ENCODE results near the gene CACNA1S. TPM values are rescaled to one million over a fixed set of nuclear protein-coding genes. Genes with fewer than 3 reads are reported as not detected.

CACNA1S gene
- total RNA-seq, 1 donor from 2014 or later, result not detected

DNA sequence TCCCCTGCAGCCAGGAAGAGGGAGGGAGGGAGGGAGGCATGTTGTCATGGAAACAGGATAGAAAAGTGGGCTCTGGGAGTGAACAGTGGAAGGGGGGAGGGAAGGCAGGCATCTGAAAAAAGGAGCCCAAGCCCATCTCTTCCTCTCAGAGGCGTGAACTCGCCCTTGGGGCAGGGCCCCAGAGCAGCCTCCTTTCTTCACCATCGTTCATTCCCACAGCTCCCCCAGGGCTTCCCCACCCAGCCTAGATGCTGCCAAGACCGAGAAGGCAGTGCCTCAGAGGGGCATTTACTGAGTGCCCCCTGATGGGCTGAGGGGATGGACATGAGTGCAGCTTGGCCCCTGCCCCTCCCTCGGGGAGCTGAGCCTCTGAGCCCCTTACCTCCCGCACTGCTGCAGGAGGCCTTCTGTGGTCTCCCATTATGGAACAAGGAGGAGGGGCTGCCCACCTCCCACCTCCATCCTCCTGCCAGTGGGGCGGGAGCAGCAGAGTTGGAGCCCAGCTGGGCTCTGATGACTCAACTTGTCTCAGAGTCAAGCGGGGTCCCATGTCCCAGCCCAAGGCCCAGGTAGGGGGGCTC lies 49.6 kb downstream of the CACNA1S start:
- DNase-seq (ENCODE audit: low read depth), result no peak

- DNase-seq (ENCODE audit: low read depth), result no peak
These were observed 50.3 kb downstream of the CACNA1S start for GRCh38 chr1:201061886-201062285.

DNA sequence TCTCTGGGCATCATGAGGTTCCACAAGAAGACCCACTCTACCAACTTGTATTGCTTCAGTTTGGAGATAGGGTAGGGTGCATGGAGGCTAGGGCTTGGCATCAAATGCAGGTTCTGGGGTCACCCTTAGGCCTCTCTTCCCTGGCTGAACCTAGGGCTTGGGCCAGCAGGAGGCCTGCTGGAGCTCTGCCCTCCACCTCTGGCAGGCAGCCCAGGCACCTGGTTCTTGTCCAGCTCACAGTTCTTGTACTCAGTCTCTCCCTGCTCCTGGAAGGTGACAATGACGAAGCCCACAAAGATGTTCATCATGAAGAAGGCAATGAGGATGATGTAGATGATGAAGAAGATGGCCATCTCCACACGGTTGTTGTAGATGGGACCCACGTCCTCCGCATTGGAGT lies 51.2 kb downstream of the CACNA1S start:
- DNase-seq (ENCODE audit: low read depth), result no peak

DNA sequence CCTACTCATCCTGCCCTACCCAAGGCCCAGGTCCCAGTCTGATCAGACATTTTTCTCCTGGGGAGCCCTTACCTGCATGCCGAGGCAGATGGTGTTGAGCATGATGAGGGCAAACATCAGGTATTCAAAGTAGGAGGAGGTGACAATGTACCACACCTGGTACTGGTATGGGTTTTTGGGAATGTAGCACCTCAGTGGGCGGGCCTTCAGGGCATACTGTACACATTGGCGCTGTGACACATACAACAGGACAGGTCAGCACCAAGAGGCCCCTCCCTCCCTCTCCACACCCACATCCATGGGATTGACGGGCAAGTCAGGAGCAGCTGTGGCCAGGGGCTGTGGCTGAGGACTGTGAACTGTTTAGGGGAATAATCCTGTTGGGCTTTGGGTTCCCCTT lies 51.6 kb downstream of the CACNA1S start:
- DNase-seq (ENCODE audit: low read depth), result no peak

DNA sequence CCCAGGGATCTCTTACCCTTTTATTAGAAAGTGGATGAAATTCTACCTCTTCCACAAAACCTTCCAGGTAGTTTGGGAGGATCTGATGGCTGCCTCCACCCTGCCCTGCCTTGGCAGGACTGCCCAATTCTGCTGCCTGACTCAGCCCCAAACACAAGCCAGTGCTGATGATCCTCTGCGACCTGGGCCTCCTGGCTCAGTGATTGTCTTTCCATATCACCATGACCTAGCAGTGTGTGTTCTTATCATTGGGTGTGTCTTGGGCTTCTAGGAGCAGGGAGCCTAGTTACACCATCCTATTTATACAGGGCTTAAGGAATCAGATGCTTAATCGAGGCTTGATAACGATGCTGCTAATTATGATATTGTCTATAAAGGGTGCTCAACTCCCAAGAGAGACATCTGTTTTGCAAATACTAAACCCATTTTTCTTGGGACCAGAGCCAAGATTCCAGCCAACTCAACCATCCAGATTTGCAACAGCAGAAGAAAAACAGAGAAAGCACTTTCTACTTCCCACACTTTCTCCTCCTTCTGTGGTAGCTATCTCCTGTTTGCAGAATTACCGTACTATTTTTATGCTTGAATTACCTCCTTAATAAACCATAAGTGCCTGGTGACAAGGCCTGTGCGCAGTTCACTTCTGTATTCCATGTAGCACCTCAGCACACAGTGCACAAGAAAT lies 52.2 kb downstream of the CACNA1S start:
- no peak for DNase-seq (ENCODE audit: low read depth)

DNA sequence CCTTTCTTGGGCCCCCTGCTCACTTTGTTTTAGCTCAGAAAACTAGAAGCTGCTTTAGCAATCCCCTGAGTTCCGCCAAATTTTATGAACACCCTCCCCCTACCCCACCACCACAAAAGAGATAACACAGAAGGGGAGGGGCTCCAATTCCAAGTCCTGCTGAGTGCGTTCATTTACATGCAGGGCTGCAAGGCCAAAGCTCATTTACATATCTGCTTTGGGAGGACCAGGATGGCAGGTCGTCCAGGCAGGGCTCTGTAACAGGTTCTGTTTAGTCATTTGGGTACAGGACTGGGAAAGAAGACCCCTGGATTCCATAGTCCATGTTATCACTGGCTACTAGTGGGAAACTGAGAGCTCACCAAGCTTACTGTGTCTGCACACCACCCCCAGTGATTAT lies 52.8 kb downstream of the CACNA1S start:
- DNase-seq (ENCODE audit: low read depth), result no peak

DNA sequence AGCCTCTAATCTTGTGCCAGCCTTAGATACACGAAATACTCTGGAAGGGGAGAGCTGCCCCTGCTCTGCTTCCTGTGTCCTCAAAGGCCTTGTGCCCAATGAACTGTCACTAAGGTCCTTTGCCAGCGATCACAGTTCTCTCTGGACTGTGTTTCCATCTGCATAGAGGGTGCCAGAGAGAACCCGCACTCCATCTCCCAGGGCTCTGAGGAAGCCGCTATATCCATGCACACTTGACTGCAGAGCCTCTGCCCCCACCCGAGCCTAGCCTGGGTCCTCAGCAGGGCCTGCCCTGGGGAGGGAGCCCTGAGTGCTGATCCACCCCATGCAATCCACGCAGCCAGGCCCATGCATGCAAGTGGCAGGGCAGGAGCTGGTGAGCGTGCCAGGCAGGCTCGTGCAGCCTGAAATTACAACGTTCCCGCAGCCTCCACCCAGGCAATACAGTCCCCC lies 58.1 kb downstream of the CACNA1S start:
- no peak for DNase-seq (ENCODE audit: low read depth)

- no peak for DNase-seq (ENCODE audit: low read depth)
These were observed 58.9 kb downstream of the CACNA1S start for GRCh38 chr1:201053155-201053860.

DNA sequence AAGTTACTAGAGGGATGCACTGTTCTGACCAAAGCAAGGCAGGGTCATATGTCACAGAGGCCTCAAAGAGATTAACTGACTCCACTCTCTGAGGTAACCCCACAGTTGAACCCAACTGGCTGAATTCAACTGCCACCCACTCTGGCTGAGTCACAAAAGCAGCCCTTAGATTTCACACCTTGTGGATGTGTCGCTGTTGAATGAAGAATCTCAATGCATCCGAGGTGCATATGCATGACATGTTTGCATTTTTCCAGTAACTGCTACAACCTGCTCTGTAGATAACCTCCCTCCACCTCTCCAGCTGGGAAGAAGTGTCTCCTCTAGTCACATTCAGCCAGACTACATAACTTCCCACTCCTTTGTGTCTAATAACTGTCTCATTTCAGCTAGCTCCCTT lies 60.8 kb downstream of the CACNA1S start:
- DNase-seq (ENCODE audit: low read depth), result no peak

- no peak for DNase-seq (ENCODE audit: low read depth)
These were observed 61.5 kb downstream of the CACNA1S start for GRCh38 chr1:201050515-201051277.

DNA sequence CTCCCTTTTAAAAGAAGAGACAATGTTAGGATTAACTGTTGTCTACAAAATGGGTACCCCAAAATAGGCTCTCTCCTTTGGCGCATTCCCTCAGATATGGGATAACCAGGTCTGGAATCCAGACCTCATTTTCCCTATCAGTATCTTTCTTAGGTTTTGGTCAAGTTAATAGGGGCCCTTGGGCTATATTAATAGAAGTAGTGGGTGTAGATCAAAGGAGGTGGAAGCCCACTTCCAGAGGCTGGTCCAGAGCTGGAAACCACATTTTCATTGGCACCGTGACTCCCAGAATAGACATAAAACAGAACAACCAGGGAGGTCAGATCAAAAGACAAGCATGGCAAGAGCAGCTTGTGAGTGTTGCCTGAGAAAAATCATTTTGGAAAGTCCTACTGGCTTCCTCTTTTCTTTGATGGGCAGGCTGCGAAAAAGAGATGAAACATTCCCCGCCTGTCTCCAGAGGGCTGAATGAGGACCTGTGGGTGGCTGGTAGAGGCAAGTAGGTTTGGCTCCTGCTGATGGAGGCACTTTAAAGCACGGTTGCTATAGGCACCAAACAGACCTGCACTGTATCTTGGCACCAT lies 62.9 kb downstream of the CACNA1S start:
- no peak for DNase-seq (ENCODE audit: low read depth)

DNA sequence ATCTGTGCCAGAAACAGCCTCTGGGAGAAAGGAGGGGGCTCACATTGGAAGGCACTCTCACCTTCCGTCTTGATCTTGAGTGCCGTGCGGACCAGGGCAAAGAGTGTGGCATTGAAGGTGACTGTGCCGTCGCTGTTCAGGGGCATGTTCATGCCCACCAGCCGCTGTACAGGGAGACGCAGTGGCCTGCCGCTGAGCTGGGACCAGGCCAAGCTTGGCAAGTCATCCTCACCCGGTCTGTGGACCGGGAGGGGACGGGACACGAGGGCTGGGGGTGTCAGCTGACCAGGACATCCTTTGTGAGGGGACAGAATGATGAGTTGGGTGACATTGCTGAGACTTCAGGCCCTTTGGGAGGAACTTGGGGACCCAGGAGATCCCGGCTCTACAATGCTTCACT lies 63.7 kb downstream of the CACNA1S start:
- no peak for DNase-seq (ENCODE audit: low read depth)

DNA sequence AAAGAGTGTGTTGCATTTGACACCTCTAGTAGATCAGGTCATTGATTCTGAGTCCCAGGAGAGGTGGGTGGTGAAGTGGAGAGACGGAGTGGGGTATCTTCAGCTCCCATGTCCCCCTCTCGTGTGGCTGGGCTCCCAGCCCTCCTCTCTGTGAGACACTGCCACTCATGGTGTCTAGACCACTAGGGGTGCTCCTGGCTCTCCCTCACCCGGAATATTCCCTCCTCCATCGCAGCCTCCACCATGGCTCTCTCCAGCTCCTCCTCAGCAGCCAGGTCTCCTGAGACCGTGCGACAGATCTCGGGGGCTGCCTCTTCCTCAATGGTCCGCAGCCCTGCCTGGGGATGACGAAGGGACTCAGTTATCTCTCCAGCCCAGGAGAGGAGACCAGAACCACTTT lies 68.1 kb downstream of the CACNA1S start:
- no peak for DNase-seq (ENCODE audit: low read depth)

DNA sequence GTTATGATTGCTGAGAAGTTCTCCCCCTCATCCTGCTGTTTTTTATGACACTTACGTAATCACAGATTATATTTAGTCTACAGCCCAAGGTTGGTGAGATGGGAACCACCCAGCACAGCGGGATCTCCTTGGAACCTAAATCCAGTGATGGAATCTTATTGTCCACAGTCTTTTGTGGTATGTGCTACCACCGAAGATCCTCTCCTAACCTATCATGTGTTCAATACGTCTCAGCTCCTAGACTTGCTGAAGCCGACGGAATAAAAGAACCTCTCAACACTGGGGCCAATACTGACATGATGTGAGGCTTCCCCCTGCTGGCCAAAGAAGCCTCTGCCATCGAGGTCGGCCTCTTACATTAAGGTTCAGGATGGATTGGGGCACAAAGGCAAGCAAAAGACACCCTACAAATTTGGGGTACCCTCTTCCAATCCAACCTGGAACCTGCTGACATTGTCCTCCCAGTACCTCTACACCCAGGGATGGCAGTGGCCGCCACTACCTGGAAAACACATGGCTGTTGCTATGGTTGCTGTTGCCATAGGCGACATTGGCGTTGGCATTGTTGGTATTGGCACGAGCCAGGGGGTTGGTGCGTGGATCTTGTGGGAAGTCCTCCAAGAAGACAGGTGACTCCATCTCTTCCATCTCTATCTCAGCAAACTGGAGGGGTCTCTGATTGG lies 69.3 kb downstream of the CACNA1S start:
- peak; percentile 65 for DNase-seq (ENCODE audit: low read depth)

GRCh38 chr1:201041011-201041410 lies 71.2 kb downstream of the CACNA1S start:
- DNase-seq (ENCODE audit: low read depth), result no peak

DNA sequence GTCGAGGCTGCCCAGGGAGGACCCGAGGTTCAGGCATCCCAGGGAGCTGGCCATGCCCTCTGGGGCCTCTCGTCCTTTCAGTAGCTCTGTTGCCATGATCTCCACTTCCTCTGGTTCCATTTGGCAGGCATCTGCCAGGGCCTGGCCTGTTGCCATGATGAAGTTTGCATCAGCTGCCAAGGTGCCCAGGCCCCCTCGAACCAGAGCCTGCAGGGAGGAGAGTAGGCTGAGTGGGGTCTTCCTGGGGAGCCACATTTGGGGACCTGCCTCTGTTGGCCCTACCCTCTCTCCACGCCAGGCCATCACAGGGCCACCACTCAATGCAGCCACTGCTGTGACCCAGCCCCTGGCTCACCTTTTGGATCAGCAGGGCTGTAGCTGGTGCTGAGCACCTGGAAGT lies 72.3 kb downstream of the CACNA1S start:
- no peak for DNase-seq (ENCODE audit: low read depth)

- DNase-seq (ENCODE audit: low read depth), result no peak
These were observed 72.8 kb downstream of the CACNA1S start for GRCh38 chr1:201039418-201039817.

DNA sequence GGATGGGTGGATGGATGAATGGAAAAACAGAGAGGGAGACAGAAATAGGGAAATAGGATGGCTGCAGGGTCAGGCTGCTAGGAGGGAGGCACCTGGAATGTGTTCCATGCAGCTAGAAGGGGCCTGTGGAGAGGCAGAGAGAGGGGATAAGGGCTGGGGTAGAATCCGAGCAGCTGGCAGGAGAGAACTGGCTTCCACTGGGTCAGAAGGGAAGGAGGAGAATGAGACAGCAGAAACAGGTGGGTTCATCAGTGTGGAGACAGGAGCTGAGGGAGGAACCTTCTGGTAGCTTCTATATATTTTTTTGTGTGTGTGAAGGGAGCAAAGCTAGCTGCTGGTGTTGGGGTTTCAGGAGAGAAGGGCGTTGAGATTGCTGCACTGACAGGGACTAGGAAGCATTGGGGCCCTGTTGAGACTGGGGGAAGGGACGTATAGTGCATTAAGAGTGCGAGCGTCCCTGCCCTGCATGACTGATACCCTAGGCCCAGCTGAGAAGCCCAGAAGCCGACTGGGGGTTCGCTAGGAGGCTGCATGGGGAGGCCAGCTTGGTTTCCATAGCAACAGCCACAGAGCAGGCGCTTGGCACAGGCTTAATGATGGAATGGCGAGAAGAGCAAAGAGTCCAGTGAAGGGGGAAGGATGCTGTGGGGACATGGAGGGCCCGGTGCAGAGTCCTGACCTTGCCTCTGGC lies 73.9 kb downstream of the CACNA1S start:
- no peak for DNase-seq (ENCODE audit: low read depth)

DNA sequence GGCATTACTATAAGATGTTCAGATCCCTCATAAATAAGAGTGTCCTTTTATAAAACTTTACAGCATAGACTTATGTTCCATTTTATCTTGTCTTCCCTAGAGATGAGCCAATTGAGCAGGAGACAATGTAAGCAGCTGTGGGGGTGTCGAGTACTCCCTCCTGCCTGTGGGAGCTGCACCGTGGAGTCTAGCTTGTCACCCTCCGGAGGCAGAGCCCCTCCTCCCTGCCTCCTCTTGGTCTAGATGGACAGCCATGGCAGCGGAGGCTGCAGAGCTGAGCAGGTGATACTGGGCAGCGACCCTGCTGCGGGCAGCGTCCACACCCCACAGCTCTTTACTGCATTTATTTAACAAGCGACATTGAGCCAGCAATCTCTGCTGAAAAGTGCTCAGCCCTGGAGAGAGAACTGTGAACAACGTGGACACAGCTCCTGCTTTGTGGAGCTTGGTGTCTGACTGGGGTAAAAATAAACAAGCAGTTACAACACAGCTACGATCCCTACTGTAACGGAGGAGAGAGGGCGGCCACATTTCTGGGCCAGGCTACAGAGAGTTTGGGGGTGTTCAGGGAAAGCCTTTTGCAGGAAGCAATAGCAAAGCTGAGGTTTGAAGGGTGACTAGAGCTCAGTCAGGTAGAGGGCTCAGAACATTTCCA lies 75.9 kb downstream of the CACNA1S start:
- DNase-seq (ENCODE audit: low read depth), result no peak

- no peak for DNase-seq (ENCODE audit: low read depth)
These were observed 77.6 kb downstream of the CACNA1S start for GRCh38 chr1:201034671-201035070.
